Spleen (tissue), 11 donors: ENCODE results near the gene WDR7. TPM values are rescaled to one million over a fixed set of nuclear protein-coding genes. Genes with fewer than 3 reads are reported as not detected.

Experiments
- DNase-seq: peaks from one replicate; pipeline ENCODE4 v3.0.0-alpha.2; 2020
- H3K27ac ChIP-seq, 8 donors: fragments of 200-600 bp; sonication (generic) in 7 of 8; 1 replicate in 4 of 8; 2 replicates in 4 of 8; pipeline versions ENCODE4 v1.5.0 to v1.8.0; 2016 to 2021; ENCODE audit warnings: inconsistent platforms in 4 of 8, mild to moderate bottlenecking in 4 of 8, moderate library complexity in 1 of 8
- H3K27me3 ChIP-seq, 7 donors: fragments of 200-600 bp; sonication (generic) in 6 of 7; replicated peaks in 1 of 7; 1 replicate in 4 of 7; 2 replicates in 3 of 7; pipeline versions ENCODE4 v1.5.0 to v1.8.0; 2016 to 2021; ENCODE audit warnings: inconsistent platforms in 3 of 7, mild to moderate bottlenecking in 1 of 7
- H3K36me3 ChIP-seq, 6 donors: fragments of 200-600 bp; sonication (generic) in 5 of 6; 1 replicate in 4 of 6; 2 replicates in 2 of 6; pipeline versions ENCODE4 v1.5.0 to v1.8.0; 2016 to 2021; ENCODE audit warnings: inconsistent platforms in 2 of 6
- H3K4me1 ChIP-seq, 6 donors: fragments of 200-600 bp; sonication (generic) in 5 of 6; 1 replicate in 3 of 6; 2 replicates in 3 of 6; pipeline versions ENCODE4 v1.5.0 to v1.8.0; 2016 to 2021; ENCODE audit warnings: inconsistent platforms in 3 of 6
- H3K4me3 ChIP-seq, 8 donors: fragments of 200-600 bp; sonication (generic) in 7 of 8; 1 replicate in 4 of 8; 2 replicates in 4 of 8; pipeline versions ENCODE4 v1.5.0 to v1.8.0; 2016 to 2021; ENCODE audit warnings: inconsistent platforms in 4 of 8, mild to moderate bottlenecking in 4 of 8, moderate library complexity in 2 of 8
- H3K9me3 ChIP-seq, 8 donors: fragments of 200-600 bp; sonication (generic) in 7 of 8; 1 replicate in 4 of 8; 2 replicates in 4 of 8; pipeline versions ENCODE4 v1.5.0 to v1.8.0; 2016 to 2021; ENCODE audit warnings: inconsistent platforms in 4 of 8
- CTCF ChIP-seq, 11 experiments: fragments of 200-600 bp in 7 of 11; fragments of 450-650 bp in 4 of 11; sonication (generic) in 4 of 11; IDR thresholded peaks in 8 of 11; conservative IDR thresholded peaks in 3 of 11; 1 replicate in 7 of 11; 2 replicates in 4 of 11; pipeline versions ENCODE4 v1.4.0 to v1.8.0; 2016 to 2021; ENCODE audit warnings: antibody characterized with exemption in 11 of 11, inconsistent platforms in 4 of 11, mild to moderate bottlenecking in 1 of 11
- POLR2A ChIP-seq, 3 donors: fragments of 450-650 bp; IDR thresholded peaks; one replicate each; pipeline ENCODE4 v1.5.1; 2017; ENCODE audit warnings: antibody characterized with exemption in 3 of 3, mild to moderate bottlenecking in 1 of 3
- POLR2AphosphoS5 ChIP-seq, 3 donors: sonication (generic); formaldehyde crosslinking; IDR thresholded peaks; one replicate each; pipeline ENCODE4 v1.5.1; 2017; ENCODE audit warnings: antibody characterized with exemption in 3 of 3
- WGBS, 5 donors: extraction: QIAGEN DNeasy Blood & Tissue Kit in 3 of 5; methylation state at CpG; one replicate each; pipeline versions ENCODE4 v1.1.5 to v1.1.7; 2013 to 2018; 5-methylcytosine and 5-hydroxymethylcytosine counted together
- intact Hi-C: fragments of 100-400 bp; cut with DNase I; formaldehyde crosslinking; loops from one replicate; pipeline ENCODE4 v1.15.0; 2023; ENCODE audit warnings: low total_unique reads
- polyA plus RNA-seq, 3 donors: library from polyadenylated mRNA; stranded (reverse); fragments of 200-250 nt; gene quantifications; one replicate each; pipeline ENCODE4 v1.2.1, GENCODE V29; 2013
- total RNA-seq, 7 donors: library from RNA; depleted of rRNA in 3 of 7; stranded (reverse); fragments of >200 nt in 3 of 7; fragmentation: NEBNext Ultra II Directional in 4 of 7; extraction: Animal tissue kit (Norgen Biotek cat#: 25700) in 4 of 7; gene quantifications; one replicate each; pipeline versions ENCODE4 v1.1.0 to v1.2.1, GENCODE V29; 2016 to 2021
- donor health status: healthy with polysubstance abuse.
- donor health status: DM: no; HTN: no; CAD: no; lungs with moderate emphysema.
- donor health status: DM: no; HTN: no; CAD: no.
- donor health status: Bipolar disorder and iron deficiency.
- donor health status: healthy.
- donor health status: DM: no; HTN: no; CAD: no.
- donor health status: DM: yes; HTN: yes; CAD: no.

Gene WDR7
- total and polyA plus RNA-seq, 10 donors: 2.8 to 55.9 (median 42.8) TPM

GRCh38 chr18:57048859-57049258 is 397.7 kb downstream of the WDR7 start:
- no peak for DNase-seq
- H3K4me3 ChIP-seq: no peak overlapping the region
- 57 to 75% (median 72%) methylated on average over 5 to 9 of the region's 9 CpGs for WGBS, 5 donors
- no peak overlapping the region for H3K27ac ChIP-seq
- no peaks in the 10 kb centered on the region for H3K36me3 ChIP-seq
- TF ChIP-seq POLR2AphosphoS5 (IDR thresholded peaks at IDR 0.05) (no peak), CTCF (IDR thresholded peaks at IDR 0.05 in 8 of 11, conservative IDR thresholded peaks at IDR 0.05 in 3 of 11) (no peak), POLR2A (IDR thresholded peaks at IDR 0.05) (no peak)
- intact Hi-C loops: no loop called here
- H3K4me1 ChIP-seq: no peaks in the 10 kb centered on the region
- peaks cover 0 to 15% (median 9%) of the 10 kb centered on the region in 8 donors for H3K9me3 ChIP-seq
- peaks cover 0 to 15% (median 0%) of the 10 kb centered on the region in 7 donors for H3K27me3 ChIP-seq

DNA sequence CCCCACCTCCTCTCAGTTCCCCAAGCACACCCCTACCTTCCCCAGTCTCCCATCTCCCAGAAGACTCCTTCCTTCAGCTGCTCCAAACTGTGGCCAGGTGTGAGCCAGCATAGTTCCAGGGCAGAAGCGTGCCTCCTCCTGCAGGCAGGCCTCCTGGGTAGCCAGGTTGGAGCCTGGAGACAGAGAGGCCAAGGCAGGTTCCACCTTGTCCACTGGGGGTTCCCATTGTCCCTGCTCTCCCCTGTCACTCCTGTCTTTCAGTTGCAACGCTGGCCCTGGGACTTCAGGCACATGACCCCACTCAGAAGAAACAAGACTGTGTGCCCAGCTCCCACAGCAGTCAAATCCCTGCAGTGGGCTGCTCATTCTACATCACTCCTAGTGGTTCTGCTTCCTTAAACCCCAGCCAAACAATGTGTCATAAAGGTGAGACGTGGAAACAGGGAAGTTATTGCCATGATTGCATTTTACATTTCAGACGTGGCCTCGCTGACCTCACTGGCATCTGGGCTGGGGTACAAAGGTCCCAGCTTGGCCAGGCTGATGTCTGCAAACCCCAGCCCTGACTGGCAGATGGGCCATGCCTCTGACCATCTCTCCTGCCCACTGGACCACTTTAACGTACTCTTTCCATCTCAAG is 399.3 kb downstream of the WDR7 start:
- 66 to 74% (median 67%) methylated on average over 6 of the region's 6 CpGs for WGBS, 5 donors
- H3K27ac ChIP-seq: no peak overlapping the region
- H3K4me3 ChIP-seq: no peak overlapping the region
- H3K9me3 ChIP-seq: peaks cover 0 to 19% (median 8%) of the 10 kb centered on the region in 8 donors
- H3K27me3 ChIP-seq: peaks cover 0 to 16% (median 0%) of the 10 kb centered on the region in 7 donors
- no peak for TF ChIP-seq POLR2AphosphoS5 (IDR thresholded peaks at IDR 0.05)
- no peak for TF ChIP-seq CTCF (IDR thresholded peaks at IDR 0.05 in 8 of 11, conservative IDR thresholded peaks at IDR 0.05 in 3 of 11)
- no peak for TF ChIP-seq POLR2A (IDR thresholded peaks at IDR 0.05)
- intact Hi-C loops: no loop called here
- no peaks in the 10 kb centered on the region for H3K4me1 ChIP-seq
- DNase-seq: no peak
- H3K36me3 ChIP-seq: no peaks in the 10 kb centered on the region

GRCh38 chr18:57051021-57051656 is 400.0 kb downstream of the WDR7 start:
- Histone ChIP-seq H3K27me3 (peaks cover 0 to 22% (median 0%) of the 10 kb centered on the region in 7 donors), H3K4me3 (no peak overlapping the region), H3K9me3 (peaks cover 0 to 12% (median 2%) of the 10 kb centered on the region in 8 donors), H3K36me3 (no peaks in the 10 kb centered on the region), H3K27ac (no peak overlapping the region), H3K4me1 (no peaks in the 10 kb centered on the region)
- no peak for TF ChIP-seq POLR2A (IDR thresholded peaks at IDR 0.05)
- TF ChIP-seq POLR2AphosphoS5 (IDR thresholded peaks at IDR 0.05): no peak
- no peak for TF ChIP-seq CTCF (IDR thresholded peaks at IDR 0.05 in 8 of 11, conservative IDR thresholded peaks at IDR 0.05 in 3 of 11)
- no peak for DNase-seq
- intact Hi-C loops: no loop called here
- 38 to 69% (median 46%) methylated on average over 3 of the region's 3 CpGs for WGBS, 5 donors

GRCh38 chr18:57051657-57052044 is 400.5 kb downstream of the WDR7 start:
- WGBS, 5 donors: 46 to 71% (median 56%) methylated on average over 4 of the region's 4 CpGs
- Histone ChIP-seq H3K4me3 (no peak overlapping the region), H3K27me3 (peaks cover 0 to 27% (median 0%) of the 10 kb centered on the region in 7 donors), H3K9me3 (peaks cover 0 to 7% (median 0%) of the 10 kb centered on the region in 8 donors), H3K27ac (no peak overlapping the region), H3K4me1 (no peaks in the 10 kb centered on the region), H3K36me3 (no peaks in the 10 kb centered on the region)
- TF ChIP-seq POLR2A (IDR thresholded peaks at IDR 0.05) (no peak), CTCF (IDR thresholded peaks at IDR 0.05 in 8 of 11, conservative IDR thresholded peaks at IDR 0.05 in 3 of 11) (no peak)
- intact Hi-C loops: no loop called here
- no peak for DNase-seq
